ENCODE measurements around the gene RGS9. TPM values are rescaled to one million over a fixed set of nuclear protein-coding genes. Genes with fewer than 3 reads are reported as not detected.

Gene RGS9
- total RNA-seq, 1 experiment from 2014 or later, result 0.49 TPM

GRCh38 chr17:65198653-65199382, 61.6 kb downstream of the RGS9 start:
- ChIA-PET CTCF (interaction anchor here (0.6 to 1.6 kb wide), 12 partner anchors 9 to 780 kb away, joined by 3 to 6 read pairs (median 4); no protein-coding TSS in a partner anchor), POLR2A (interaction anchor here (0.8 to 0.9 kb wide), 2 partner anchors 96 to 145 kb away, joined by 3 to 4 read pairs; no protein-coding TSS in a partner anchor)
- no TSS peak for BruUV-seq (replicated peaks)
- H3K27me3 Mint-ChIP-seq (ENCODE audit: insufficient read depth, unreplicated experiment), result no peaks in the 10 kb centered on the region
- no peak overlapping the region for H3K4me3 Mint-ChIP-seq (ENCODE audit: unreplicated experiment)
- no peaks in the 10 kb centered on the region for H3K36me3 Mint-ChIP-seq (ENCODE audit: insufficient read depth, unreplicated experiment)
- no peak overlapping the region for H3K27ac Mint-ChIP-seq (ENCODE audit: low read depth, unreplicated experiment)
- TF ChIP-seq CTCF (IDR thresholded peaks at IDR 0.05; ENCODE audit: unreplicated experiment), result peak; percentile 63
- H3K9me3 Mint-ChIP-seq (ENCODE audit: unreplicated experiment), result no peaks in the 10 kb centered on the region
- H3K4me1 Mint-ChIP-seq (ENCODE audit: insufficient read depth, unreplicated experiment), result peaks cover 8% of the 10 kb centered on the region
- DNase-seq (ENCODE audit: unreplicated experiment), result peak; percentile 63
- intact Hi-C loops (cut with micrococcal nuclease), result loop anchor here (1.0 to 5.0 kb wide), 5 partner anchors 62 to 777 kb away; partner anchors contain the start of gene RGS9

GRCh38 chr17:65201331-65201730, 64.2 kb downstream of the RGS9 start:
- Mint-ChIP-seq H3K4me1 (ENCODE audit: insufficient read depth, unreplicated experiment) (peaks cover 6% of the 10 kb centered on the region), H3K4me3 (ENCODE audit: unreplicated experiment) (no peak overlapping the region), H3K9me3 (ENCODE audit: unreplicated experiment) (no peaks in the 10 kb centered on the region), H3K27ac (ENCODE audit: low read depth, unreplicated experiment) (no peak overlapping the region), H3K36me3 (ENCODE audit: insufficient read depth, unreplicated experiment) (no peaks in the 10 kb centered on the region), H3K27me3 (ENCODE audit: insufficient read depth, unreplicated experiment) (no peaks in the 10 kb centered on the region)
- ChIA-PET CTCF (interaction anchor here (0.6 kb wide), 2 partner anchors 56 to 265 kb away, joined by 3 to 4 read pairs; no protein-coding TSS in a partner anchor), POLR2A (no interaction called here)
- BruUV-seq (replicated peaks), result no TSS peak
- DNase-seq (ENCODE audit: unreplicated experiment), result no peak
- TF ChIP-seq CTCF (IDR thresholded peaks at IDR 0.05; ENCODE audit: unreplicated experiment), result no peak
- intact Hi-C loops (cut with micrococcal nuclease), result no loop called here

- no peak for TF ChIP-seq CTCF (IDR thresholded peaks at IDR 0.05; ENCODE audit: unreplicated experiment)
- no TSS peak for BruUV-seq (replicated peaks)
- no peak for DNase-seq (ENCODE audit: unreplicated experiment)
- H3K36me3 Mint-ChIP-seq (ENCODE audit: insufficient read depth, unreplicated experiment), result no peaks in the 10 kb centered on the region
- POLR2A ChIA-PET, result interaction anchor here (0.6 kb wide), 1 partner anchor 186 kb away, joined by 3 read pairs; no protein-coding TSS in a partner anchor
- H3K4me1 Mint-ChIP-seq (ENCODE audit: insufficient read depth, unreplicated experiment), result peaks cover 6% of the 10 kb centered on the region
- H3K27me3 Mint-ChIP-seq (ENCODE audit: insufficient read depth, unreplicated experiment), result no peaks in the 10 kb centered on the region
- H3K4me3 Mint-ChIP-seq (ENCODE audit: unreplicated experiment), result no peak overlapping the region
- intact Hi-C loops (cut with micrococcal nuclease), result no loop called here
- H3K9me3 Mint-ChIP-seq (ENCODE audit: unreplicated experiment), result no peaks in the 10 kb centered on the region
- CTCF ChIA-PET, result interaction anchor here (0.8 kb wide), 1 partner anchor 23 kb away, joined by 3 read pairs; no protein-coding TSS in a partner anchor
- no peak overlapping the region for H3K27ac Mint-ChIP-seq (ENCODE audit: low read depth, unreplicated experiment)
These were observed 65.8 kb downstream of the RGS9 start for GRCh38 chr17:65202844-65203571.

GRCh38 chr17:65204001-65204400, 66.8 kb downstream of the RGS9 start:
- BruUV-seq (replicated peaks), result no TSS peak
- no peaks in the 10 kb centered on the region for H3K27me3 Mint-ChIP-seq (ENCODE audit: insufficient read depth, unreplicated experiment)
- CTCF ChIA-PET, result interaction anchor here (0.6 to 0.8 kb wide), 3 partner anchors 24 to 218 kb away, joined by 3 to 4 read pairs (median 3); no protein-coding TSS in a partner anchor
- H3K27ac Mint-ChIP-seq (ENCODE audit: low read depth, unreplicated experiment), result no peak overlapping the region
- no peaks in the 10 kb centered on the region for H3K36me3 Mint-ChIP-seq (ENCODE audit: insufficient read depth, unreplicated experiment)
- POLR2A ChIA-PET, result no interaction called here
- DNase-seq (ENCODE audit: unreplicated experiment), result no peak
- H3K4me3 Mint-ChIP-seq (ENCODE audit: unreplicated experiment), result no peak overlapping the region
- peaks cover 6% of the 10 kb centered on the region for H3K4me1 Mint-ChIP-seq (ENCODE audit: insufficient read depth, unreplicated experiment)
- no peaks in the 10 kb centered on the region for H3K9me3 Mint-ChIP-seq (ENCODE audit: unreplicated experiment)
- TF ChIP-seq CTCF (IDR thresholded peaks at IDR 0.05; ENCODE audit: unreplicated experiment), result no peak
- intact Hi-C loops (cut with micrococcal nuclease), result no loop called here
